Activated naive CD8-positive, alpha-beta T cell treated with anti-CD3 and anti-CD28 coated beads for 36 hours (primary cell): ENCODE data around the gene TPCN1. TPM values are rescaled to one million over a fixed set of nuclear protein-coding genes. Genes with fewer than 3 reads are reported as not detected.
A peak's percentile ranks its signal among the peaks of the same experiment; 100 is the strongest.

Source experiments
- DNase-seq: peaks from one replicate; pipeline ENCODE4 v3.0.0; 2021
- H3K27ac Mint-ChIP-seq: one replicate; pipeline ENCODE4 v1.8.0; 2022; ENCODE audit warnings: mild to moderate bottlenecking, moderate library complexity, mixed read lengths
- H3K27me3 Mint-ChIP-seq: one replicate; pipeline ENCODE4 v1.8.0; 2022; ENCODE audit warnings: mild to moderate bottlenecking, mixed read lengths
- H3K36me3 Mint-ChIP-seq: one replicate; pipeline ENCODE4 v1.8.0; 2021; ENCODE audit warnings: mild to moderate bottlenecking, mixed read lengths
- H3K4me1 Mint-ChIP-seq: one replicate; pipeline ENCODE4 v1.8.0; 2021; ENCODE audit warnings: mixed read lengths
- H3K4me3 Mint-ChIP-seq: one replicate; pipeline ENCODE4 v1.8.0; 2022; ENCODE audit warnings: mild to moderate bottlenecking, moderate library complexity, mixed read lengths
- H3K9me3 Mint-ChIP-seq: one replicate; pipeline ENCODE4 v1.8.0; 2022; ENCODE audit warnings: mixed read lengths
- total RNA-seq, 2 experiments: library from RNA; stranded (reverse); gene quantifications; one replicate each; pipeline ENCODE4 v1.2.3, GENCODE V29; 2021

The TPCN1 gene
- total RNA-seq, 2 experiments from 2014 or later = 20.5 to 25.0 TPM

DNA sequence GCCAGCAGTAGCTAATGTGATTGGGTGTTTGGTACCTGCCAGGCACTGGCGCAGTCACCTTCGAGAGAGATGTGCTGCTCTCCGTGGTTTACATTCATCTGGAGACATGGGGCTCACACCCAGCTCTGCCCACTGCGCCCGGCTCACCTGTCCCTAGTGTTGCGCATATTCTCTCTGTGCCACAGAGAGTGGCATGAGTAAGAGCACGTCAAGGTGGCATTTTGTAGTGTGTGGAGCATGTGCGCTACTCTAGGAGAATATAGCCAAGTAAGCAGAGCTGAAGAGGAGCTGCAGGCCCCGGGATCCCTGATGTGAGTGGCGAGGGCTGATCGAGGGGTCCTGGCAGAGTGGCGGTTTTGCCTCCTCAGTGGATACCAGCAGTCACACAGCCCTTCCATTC, 46.9 kb downstream of the TPCN1 start:
- no peak for DNase-seq
- Mint-ChIP-seq H3K9me3 (no peaks in the 10 kb centered on the region), H3K4me1 (peaks cover 17% of the 10 kb centered on the region), H3K27me3 (no peaks in the 10 kb centered on the region), H3K36me3 (peaks cover 40% of the 10 kb centered on the region), H3K27ac (no peak overlapping the region), H3K4me3 (no peak overlapping the region)

DNA sequence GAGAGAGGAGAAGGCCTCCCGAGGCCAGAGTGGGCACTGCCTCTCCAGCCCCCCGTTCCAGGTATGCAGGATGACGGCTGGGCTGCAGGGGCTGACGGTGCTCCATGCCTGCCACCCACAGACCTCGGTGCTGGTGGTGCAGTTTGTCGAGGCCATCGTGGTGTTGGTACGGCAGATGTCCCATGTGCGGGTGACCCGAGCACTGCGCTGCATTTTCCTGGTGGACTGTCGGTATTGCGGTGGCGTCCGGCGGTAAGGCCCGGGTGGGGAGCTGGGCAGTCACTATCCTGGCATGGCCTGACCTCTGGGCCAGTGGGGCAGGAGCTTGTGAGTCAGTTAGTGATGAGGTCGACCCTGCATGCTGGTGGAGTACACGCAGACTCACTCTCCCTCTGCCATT, 47.4 kb downstream of the TPCN1 start:
- Mint-ChIP-seq H3K27me3 (no peaks in the 10 kb centered on the region), H3K9me3 (no peaks in the 10 kb centered on the region), H3K4me3 (no peak overlapping the region), H3K4me1 (peaks cover 15% of the 10 kb centered on the region), H3K27ac (no peak overlapping the region), H3K36me3 (peaks cover 38% of the 10 kb centered on the region)
- DNase-seq = no peak

DNA sequence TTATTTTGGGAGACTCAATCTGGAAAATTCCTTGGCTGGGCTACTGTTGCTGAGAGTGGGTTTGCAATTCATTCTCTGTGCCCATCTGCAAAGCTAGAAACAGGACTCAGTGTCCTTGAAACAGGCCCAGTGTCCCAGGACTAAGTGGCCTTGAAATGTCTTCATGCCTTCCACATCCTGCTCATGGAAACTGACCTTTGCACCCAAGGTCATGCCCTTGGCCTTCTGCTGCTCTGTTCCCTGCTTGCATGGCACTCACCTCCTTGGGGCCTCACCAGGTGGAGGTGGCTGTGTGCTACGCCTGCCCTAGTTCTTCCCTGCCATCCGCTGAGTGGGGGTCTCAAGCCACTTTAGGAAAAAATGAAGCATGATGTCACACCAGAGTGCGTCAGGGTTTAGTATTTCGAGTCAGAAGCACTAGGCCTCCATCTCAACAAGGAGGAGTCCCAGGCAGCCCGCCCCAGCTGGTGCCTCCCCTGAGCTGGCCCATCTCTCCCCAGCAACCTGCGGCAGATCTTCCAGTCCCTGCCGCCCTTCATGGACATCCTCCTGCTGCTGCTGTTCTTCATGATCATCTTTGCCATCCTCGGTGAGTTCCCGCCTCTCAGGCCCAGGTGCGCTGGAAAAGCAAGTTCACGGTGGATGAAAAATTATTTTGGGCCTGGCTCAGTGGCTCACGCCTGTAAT, 48.1 kb downstream of the TPCN1 start:
- Mint-ChIP-seq H3K36me3 (peaks cover 30% of the 10 kb centered on the region), H3K4me1 (peaks cover 7% of the 10 kb centered on the region), H3K27me3 (no peaks in the 10 kb centered on the region), H3K4me3 (no peak overlapping the region), H3K27ac (no peak overlapping the region), H3K9me3 (no peaks in the 10 kb centered on the region)
- DNase-seq = no peak

DNA sequence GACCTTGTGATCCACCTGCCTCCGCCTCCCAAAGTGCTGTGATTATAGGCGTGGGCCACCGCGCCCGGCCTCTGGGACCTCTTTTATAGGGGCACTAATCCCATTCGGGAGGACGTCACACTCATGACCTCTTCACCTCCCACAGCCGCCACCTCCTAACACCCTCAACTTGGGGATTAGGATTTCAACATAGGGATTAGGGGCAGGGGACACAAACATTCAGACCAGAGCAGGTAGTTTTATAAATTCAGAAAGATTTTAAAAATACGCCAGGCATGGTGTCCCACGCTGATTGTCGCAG, 49.4 kb downstream of the TPCN1 start:
- no peak overlapping the region for H3K27ac Mint-ChIP-seq

DNA sequence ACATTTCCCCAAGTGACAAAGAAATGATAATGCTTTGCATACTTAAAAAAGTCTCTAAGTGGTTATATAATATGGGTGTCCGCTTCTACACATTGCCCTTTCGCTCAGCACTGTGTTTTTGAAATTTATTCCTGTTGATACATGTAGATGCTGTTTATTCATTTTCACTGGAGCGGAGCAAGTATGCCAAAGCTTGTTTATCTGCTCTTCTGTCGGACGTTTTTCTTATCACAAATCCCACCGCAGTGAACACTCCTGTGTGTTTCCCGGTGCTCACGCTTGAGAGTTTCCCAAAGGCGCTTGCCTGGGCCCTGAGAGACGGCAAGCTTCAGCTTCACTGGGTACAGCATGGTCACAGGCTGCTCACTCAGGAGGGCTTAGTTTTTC, 50.2 kb downstream of the TPCN1 start:
- DNase-seq = no peak
- Mint-ChIP-seq H3K27ac (no peak overlapping the region), H3K4me1 (peaks cover 6% of the 10 kb centered on the region), H3K4me3 (no peak overlapping the region), H3K36me3 (peaks cover 17% of the 10 kb centered on the region), H3K27me3 (no peaks in the 10 kb centered on the region), H3K9me3 (no peaks in the 10 kb centered on the region)

More for the DNA sequence above, 49.4 kb downstream of the TPCN1 start:
- peaks cover 6% of the 10 kb centered on the region for H3K4me1 Mint-ChIP-seq
- no peak for DNase-seq
- no peaks in the 10 kb centered on the region for H3K9me3 Mint-ChIP-seq
- no peaks in the 10 kb centered on the region for H3K27me3 Mint-ChIP-seq
- peaks cover 23% of the 10 kb centered on the region for H3K36me3 Mint-ChIP-seq
- no peak overlapping the region for H3K4me3 Mint-ChIP-seq

DNA sequence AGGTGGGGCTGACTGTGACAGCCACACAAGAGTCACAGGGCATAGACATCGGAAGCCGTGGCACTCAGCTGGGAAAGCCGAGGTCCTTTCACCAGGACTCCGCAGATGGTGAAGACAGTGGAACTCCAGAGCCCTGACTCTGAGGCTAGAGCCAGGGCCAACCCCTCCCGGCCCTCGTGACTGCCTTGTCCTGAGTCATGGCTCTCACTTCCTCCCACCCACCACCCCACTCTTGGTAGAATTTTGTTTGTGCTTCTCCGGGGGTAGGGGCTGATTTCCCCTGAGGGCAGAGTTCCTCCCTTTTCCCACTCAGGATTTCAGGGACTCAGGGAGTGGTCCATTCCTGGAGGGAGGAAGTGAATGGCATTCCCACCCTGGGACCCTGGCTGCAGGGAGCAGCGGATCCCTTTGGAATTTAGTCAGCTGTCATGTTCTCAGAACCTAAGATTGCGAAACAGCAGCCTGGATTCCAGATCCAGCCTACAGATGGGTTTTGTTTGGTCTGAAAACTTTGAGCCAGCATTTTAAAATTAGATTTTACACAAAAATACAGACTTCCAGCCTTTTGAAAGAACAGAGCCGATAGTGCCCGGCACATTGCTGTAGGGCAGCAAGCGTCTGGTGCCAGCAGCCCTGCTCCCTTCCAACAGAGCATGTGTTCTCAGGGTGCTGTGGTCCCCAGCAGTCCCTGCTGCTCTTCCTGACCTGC, 50.7 kb downstream of the TPCN1 start:
- Mint-ChIP-seq H3K4me1 (peaks cover 6% of the 10 kb centered on the region), H3K4me3 (no peak overlapping the region), H3K9me3 (no peaks in the 10 kb centered on the region), H3K36me3 (peaks cover 15% of the 10 kb centered on the region), H3K27me3 (no peaks in the 10 kb centered on the region), H3K27ac (no peak overlapping the region)
- no peak for DNase-seq

DNA sequence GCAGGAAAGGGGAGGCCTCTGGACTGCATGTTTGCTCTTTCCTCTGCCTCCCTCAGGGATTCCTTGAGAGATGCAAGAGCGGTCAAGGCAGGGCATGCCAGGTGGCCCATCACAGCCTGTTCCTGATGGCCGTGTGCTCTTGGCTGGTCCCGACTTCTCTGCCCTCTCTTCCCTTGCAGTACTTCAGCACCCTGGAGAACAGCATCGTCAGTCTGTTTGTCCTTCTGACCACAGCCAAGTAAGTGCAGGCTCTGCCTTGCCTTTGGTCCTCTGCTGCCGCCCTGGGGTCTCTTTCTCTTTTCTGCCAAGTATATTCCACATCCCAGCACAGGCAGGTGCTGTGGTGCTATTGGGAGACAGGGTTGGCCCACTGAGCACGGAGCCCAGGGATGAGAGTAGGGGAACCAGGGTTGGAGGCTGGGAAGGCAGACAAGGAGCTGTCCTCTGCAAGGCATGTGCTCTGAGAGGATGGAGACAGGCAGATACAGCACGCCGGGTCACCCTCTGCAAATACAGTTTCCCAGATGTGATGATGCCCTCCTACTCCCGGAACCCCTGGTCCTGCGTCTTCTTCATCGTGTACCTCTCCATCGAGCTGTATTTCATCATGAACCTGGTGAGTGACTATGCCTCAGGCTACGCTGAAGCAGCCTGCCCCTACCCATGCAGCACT, 51.9 kb downstream of the TPCN1 start:
- peaks cover 6% of the 10 kb centered on the region for H3K4me1 Mint-ChIP-seq
- H3K36me3 Mint-ChIP-seq = peaks cover 13% of the 10 kb centered on the region
- H3K27me3 Mint-ChIP-seq = no peaks in the 10 kb centered on the region
- H3K4me3 Mint-ChIP-seq = no peak overlapping the region
- no peak overlapping the region for H3K27ac Mint-ChIP-seq
- H3K9me3 Mint-ChIP-seq = no peaks in the 10 kb centered on the region
- no peak for DNase-seq

DNA sequence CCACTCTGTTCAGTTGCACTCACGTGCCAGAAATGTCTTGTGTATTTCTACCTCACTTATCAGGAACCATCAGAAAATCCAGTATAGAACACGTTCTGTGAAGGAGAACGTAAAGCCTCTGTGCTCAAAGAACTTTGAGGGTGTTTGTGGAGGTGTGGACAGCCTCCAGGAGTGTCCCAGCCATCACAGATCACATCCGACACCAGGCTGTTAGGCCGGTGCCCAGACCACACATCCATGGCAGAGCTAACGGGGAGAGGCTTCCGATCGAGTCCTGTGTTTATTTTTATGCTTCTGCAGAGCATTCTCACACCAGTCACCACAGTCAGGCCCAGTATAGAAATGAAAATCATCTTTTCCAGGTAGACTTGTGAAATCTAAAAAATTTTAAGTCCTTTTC, 53.6 kb downstream of the TPCN1 start:
- Mint-ChIP-seq H3K36me3 (peaks cover 14% of the 10 kb centered on the region), H3K27ac (no peak overlapping the region), H3K4me1 (peaks cover 11% of the 10 kb centered on the region), H3K9me3 (no peaks in the 10 kb centered on the region), H3K4me3 (no peak overlapping the region), H3K27me3 (no peaks in the 10 kb centered on the region)
- no peak for DNase-seq

DNA sequence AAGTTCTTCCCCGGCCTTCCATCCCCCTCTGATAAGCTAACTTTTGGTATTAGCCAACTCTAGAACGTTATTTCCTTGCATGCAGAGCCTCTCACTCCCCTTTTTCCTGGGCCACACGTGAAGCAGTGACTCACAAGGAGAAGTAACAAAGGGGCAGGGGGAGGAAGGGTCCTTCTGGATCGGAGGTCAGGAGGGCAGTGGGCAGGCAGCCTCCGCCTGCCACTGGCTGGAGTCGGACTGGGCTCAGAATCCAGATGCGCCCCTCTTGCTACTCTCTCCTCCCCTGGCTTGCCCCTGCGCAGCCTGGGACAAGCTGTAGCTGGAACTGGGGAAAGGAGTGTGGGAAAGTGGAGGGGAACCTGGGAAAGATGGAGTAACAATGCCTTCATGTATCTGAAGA, 55.0 kb downstream of the TPCN1 start:
- Mint-ChIP-seq H3K9me3 (no peaks in the 10 kb centered on the region), H3K27ac (no peak overlapping the region), H3K36me3 (peaks cover 15% of the 10 kb centered on the region), H3K4me1 (peaks cover 13% of the 10 kb centered on the region), H3K27me3 (no peaks in the 10 kb centered on the region), H3K4me3 (no peak overlapping the region)
- no peak for DNase-seq

DNA sequence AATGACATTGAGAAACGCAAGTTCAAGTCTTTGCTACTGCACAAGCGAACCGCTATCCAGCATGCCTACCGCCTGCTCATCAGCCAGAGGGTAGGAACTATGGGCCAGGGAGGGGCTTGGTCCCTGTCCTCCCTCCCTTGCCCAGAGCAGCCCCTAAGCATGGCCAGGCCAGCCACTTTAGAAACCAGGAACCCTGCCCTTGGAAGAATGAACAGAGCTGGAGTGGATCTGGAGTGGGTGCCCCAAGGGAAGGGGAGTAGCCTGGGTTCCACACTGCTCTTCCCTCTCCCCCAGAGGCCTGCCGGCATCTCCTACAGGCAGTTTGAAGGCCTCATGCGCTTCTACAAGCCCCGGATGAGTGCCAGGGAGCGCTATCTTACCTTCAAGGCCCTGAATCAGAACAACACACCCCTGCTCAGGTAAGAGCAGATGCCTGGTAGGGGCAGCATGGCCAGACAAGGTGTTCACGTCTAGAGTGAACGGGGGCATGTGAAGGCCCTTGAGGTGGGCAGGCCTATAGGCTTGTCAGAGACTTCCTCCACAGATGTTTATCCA, 55.8 kb downstream of the TPCN1 start:
- DNase-seq = no peak
- H3K9me3 Mint-ChIP-seq = no peaks in the 10 kb centered on the region
- H3K4me1 Mint-ChIP-seq = peaks cover 8% of the 10 kb centered on the region
- peaks cover 12% of the 10 kb centered on the region for H3K36me3 Mint-ChIP-seq
- no peaks in the 10 kb centered on the region for H3K27me3 Mint-ChIP-seq
- H3K27ac Mint-ChIP-seq = no peak overlapping the region
- no peak overlapping the region for H3K4me3 Mint-ChIP-seq

DNA sequence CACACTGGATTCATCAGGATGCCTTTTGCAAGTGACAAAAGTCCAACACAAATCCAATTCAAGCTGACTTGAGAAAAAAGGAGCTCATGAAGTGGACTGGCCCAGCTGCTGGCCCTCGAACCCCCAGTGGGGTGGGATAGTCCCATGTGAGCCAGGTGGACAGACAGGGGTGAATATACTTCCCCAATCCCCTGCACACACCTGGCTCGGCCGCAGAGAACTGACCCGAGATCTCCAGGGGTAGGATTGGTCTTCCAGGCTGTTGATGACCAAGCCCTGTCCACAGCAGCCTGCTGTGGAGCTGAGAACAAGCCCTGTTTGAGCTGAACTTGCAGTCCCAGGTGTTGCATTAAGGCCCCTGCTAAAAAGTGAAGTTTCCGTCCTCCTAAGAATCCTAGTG, 56.2 kb downstream of the TPCN1 start:
- H3K27me3 Mint-ChIP-seq = no peaks in the 10 kb centered on the region
- no peak for DNase-seq
- no peaks in the 10 kb centered on the region for H3K9me3 Mint-ChIP-seq
- no peak overlapping the region for H3K4me3 Mint-ChIP-seq
- H3K36me3 Mint-ChIP-seq = peaks cover 11% of the 10 kb centered on the region
- peaks cover 7% of the 10 kb centered on the region for H3K4me1 Mint-ChIP-seq
- no peak overlapping the region for H3K27ac Mint-ChIP-seq

DNA sequence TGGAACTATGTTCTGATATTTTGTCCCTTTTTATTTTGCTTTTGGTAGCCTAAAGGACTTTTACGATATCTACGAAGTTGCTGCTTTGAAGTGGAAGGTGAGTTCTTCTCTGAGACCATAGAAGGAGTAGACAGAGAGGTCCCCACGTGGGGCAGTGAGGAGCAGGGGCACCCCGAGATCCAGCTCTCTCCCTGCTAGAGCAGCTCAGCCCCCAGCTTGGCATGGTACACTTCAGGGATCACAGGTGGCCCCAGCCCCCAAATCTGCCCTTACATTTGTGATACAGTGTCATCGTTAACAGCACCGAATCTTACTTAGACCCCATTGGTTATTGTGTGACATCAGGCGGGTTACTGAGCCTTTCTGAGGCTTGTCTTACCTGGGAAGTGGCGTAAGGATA, 56.9 kb downstream of the TPCN1 start:
- Mint-ChIP-seq H3K4me1 (peaks cover 7% of the 10 kb centered on the region), H3K27me3 (no peaks in the 10 kb centered on the region), H3K9me3 (no peaks in the 10 kb centered on the region), H3K36me3 (peaks cover 7% of the 10 kb centered on the region), H3K4me3 (no peak overlapping the region), H3K27ac (no peak overlapping the region)
- DNase-seq = no peak

DNA sequence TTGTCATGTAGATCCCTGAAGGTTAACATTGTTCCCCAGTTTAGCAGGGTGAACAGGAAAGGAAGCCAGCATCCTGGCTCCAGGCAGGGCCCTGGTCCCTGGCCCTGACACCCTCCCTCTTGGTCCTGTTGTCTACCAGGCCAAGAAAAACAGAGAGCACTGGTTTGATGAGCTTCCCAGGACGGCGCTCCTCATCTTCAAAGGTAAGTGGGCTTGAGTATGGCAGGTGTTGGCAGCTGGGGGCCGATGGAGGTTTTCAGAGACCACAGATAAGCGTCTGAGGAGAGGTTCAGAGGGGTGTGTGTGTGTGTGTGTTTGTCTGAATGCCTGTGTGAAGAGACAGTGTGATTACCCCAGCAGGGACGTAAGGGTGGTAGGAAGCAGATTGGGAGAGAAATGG, 57.4 kb downstream of the TPCN1 start:
- H3K36me3 Mint-ChIP-seq = peaks cover 5% of the 10 kb centered on the region
- no peak overlapping the region for H3K4me3 Mint-ChIP-seq
- no peaks in the 10 kb centered on the region for H3K27me3 Mint-ChIP-seq
- H3K9me3 Mint-ChIP-seq = no peaks in the 10 kb centered on the region
- peaks cover 7% of the 10 kb centered on the region for H3K4me1 Mint-ChIP-seq
- no peak for DNase-seq
- peak overlapping the region; percentile 55 for H3K27ac Mint-ChIP-seq

DNA sequence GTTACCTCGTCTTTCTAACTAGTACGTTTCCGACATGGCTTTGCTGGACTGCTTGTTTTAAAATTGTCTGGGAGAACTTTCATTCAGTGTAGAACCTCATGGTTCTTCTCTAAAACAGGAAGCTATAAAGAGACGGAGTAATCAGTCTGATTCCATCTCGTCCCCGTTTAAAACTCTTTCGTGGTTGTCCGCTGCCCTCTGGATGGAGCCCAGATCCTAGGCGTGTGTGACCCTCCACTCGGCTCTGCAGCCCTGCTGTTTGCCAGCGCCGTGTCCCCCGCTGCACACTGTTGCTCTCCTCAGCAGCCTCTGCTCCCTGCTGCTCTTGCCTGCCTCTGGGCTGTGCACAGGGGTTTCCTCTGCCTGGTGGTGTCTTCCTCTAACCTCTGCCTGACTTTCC, 63.5 kb downstream of the TPCN1 start:
- no peaks in the 10 kb centered on the region for H3K9me3 Mint-ChIP-seq
- H3K27me3 Mint-ChIP-seq = no peaks in the 10 kb centered on the region
- H3K4me1 Mint-ChIP-seq = peaks cover 2% of the 10 kb centered on the region
- DNase-seq = no peak
- peaks cover 5% of the 10 kb centered on the region for H3K36me3 Mint-ChIP-seq
- H3K27ac Mint-ChIP-seq = no peak overlapping the region
- no peak overlapping the region for H3K4me3 Mint-ChIP-seq

DNA sequence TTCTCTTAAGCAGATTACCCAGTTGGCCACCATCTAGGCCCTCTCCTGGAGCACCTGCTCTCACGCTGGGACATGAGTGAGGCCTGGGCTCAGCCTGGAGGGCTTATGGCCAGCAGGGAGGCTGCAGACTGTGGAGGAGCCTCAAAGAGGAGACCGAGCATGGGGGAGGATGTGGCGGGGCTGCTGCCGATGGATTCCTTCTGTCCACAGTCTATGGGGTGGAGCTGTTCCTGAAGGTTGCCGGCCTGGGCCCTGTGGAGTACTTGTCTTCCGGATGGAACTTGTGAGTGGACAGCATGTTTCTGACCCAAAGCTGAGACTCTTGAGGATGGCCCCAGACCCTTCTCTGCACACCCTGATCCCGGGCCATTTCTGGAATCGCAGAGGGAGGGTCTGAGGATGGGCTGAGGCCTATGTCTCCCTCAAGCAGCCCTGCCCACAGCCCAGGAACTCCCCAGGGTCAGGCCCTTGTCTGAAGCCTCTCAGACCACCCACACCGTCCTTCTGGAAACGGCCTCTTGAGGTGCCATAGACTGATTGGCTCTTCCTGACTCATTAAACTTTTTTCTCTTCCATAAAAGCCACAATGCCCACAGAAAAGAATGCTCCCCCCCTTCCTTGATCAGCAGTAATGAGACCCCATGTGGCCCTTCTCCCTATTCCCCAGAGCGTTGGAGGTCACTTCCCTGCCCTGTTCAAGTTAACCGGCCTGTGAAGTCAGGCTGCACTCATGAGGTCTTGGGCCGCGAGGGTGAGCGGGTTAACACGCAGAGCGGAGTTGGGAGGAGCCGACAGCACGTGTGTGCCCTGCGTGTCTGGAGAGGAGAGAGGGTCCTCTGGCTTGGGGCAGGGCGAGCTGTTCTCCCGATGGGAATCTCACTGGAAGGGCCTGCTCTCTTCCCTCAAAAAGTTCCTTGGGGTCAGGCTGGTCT, 64.7 kb downstream of the TPCN1 start:
- H3K9me3 Mint-ChIP-seq = no peaks in the 10 kb centered on the region
- H3K27me3 Mint-ChIP-seq = no peaks in the 10 kb centered on the region
- no peak overlapping the region for H3K4me3 Mint-ChIP-seq
- DNase-seq = no peak
- H3K27ac Mint-ChIP-seq = no peak overlapping the region
- H3K36me3 Mint-ChIP-seq = peaks cover 5% of the 10 kb centered on the region
- no peaks in the 10 kb centered on the region for H3K4me1 Mint-ChIP-seq
